Parathyroid adenoma (tissue), 2 donors: ENCODE measurements around the gene PTCD1.
A peak's percentile ranks its signal among the peaks of the same experiment; 100 is the strongest.

ENCODE experiments used
- H2AFZ ChIP-seq: fragments of 300-600 bp; sonication (generic); one replicate; pipeline ENCODE4 v1.7.0; 2017; ENCODE audit warnings: antibody characterized with exemption, mild to moderate bottlenecking
- H3K27ac ChIP-seq: fragments of 300-600 bp; sonication (generic); one replicate; pipeline ENCODE4 v1.7.0; 2017
- H3K27me3 ChIP-seq: fragments of 300-600 bp; sonication (generic); one replicate; pipeline ENCODE4 v1.7.0; 2017; ENCODE audit warnings: low read length; ENCODE audit not compliant: control insufficient read depth, insufficient read depth
- H3K36me3 ChIP-seq: fragments of 300-600 bp; sonication (generic); one replicate; pipeline ENCODE4 v1.7.0; 2017; ENCODE audit warnings: low read length; ENCODE audit not compliant: control insufficient read depth, insufficient read depth
- H3K4me1 ChIP-seq: fragments of 300-600 bp; sonication (generic); one replicate; pipeline ENCODE4 v1.7.0; 2017; ENCODE audit warnings: control low read depth
- H3K4me2 ChIP-seq: fragments of 300-600 bp; sonication (generic); one replicate; pipeline ENCODE4 v1.7.0; 2017; ENCODE audit warnings: low read length
- H3K4me3 ChIP-seq: fragments of 300-600 bp; sonication (generic); one replicate; pipeline ENCODE4 v1.7.0; 2017; ENCODE audit warnings: low read depth, low read length
- H3K79me2 ChIP-seq: fragments of 300-600 bp; sonication (generic); one replicate; pipeline ENCODE4 v1.7.0; 2017; ENCODE audit warnings: control low read depth
- H3K9ac ChIP-seq: fragments of 300-600 bp; sonication (generic); one replicate; pipeline ENCODE4 v1.7.0; 2017; ENCODE audit warnings: mild to moderate bottlenecking
- H3K9me3 ChIP-seq: fragments of 300-600 bp; sonication (generic); one replicate; pipeline ENCODE4 v1.7.0; 2017; ENCODE audit warnings: low read length; ENCODE audit not compliant: control insufficient read depth
- CTCF ChIP-seq: fragments of 300-600 bp; sonication (generic); IDR thresholded peaks from one replicate; pipeline ENCODE4 v1.7.0; 2017; ENCODE audit warnings: antibody characterized with exemption, mild to moderate bottlenecking
- donor health status: primary hyperparathyroidism.

The PTCD1 gene

GRCh38 chr7:99408379-99409191, 30.0 kb downstream of the PTCD1 start, which contains the start of the genes BUD31 and PDAP1:
TSS of gene BUD31 (plus strand) at chr7:99408969. CDS start at chr7:99411093, 2,124 bp downstream.
TSS of gene PDAP1 (minus strand) at chr7:99408597. CDS start at chr7:99408548, 49 bp downstream.
- TF ChIP-seq CTCF = no peak
- H3K4me2 ChIP-seq = peak within 1 kb of the TSS; percentile 76
- peak within 1 kb of the TSS; percentile 79 for H3K9ac ChIP-seq
- peak within 1 kb of the TSS; percentile 99 for H3K4me3 ChIP-seq
- peaks cover 37% of the 10 kb centered on the region for H3K79me2 ChIP-seq
- peak within 1 kb of the TSS; percentile 83 for H2AFZ ChIP-seq
- peaks cover 7% of the 10 kb centered on the region for H3K4me1 ChIP-seq
- H3K27ac ChIP-seq = peak within 1 kb of the TSS; percentile 95
- no peaks in the 10 kb centered on the region for H3K36me3 ChIP-seq
- H3K9me3 ChIP-seq = no peaks in the 10 kb centered on the region
- H3K27me3 ChIP-seq = no peaks in the 10 kb centered on the region

GRCh38 chr7:99407872-99408378, 30.7 kb downstream of the PTCD1 start:
- H3K4me2 ChIP-seq = peak overlapping the region; percentile 76
- H2AFZ ChIP-seq = peak overlapping the region; percentile 83
- H3K9ac ChIP-seq = peak overlapping the region; percentile 79
- no peaks in the 10 kb centered on the region for H3K27me3 ChIP-seq
- peaks cover 37% of the 10 kb centered on the region for H3K79me2 ChIP-seq
- peak overlapping the region; percentile 95 for H3K27ac ChIP-seq
- peak overlapping the region; percentile 99 for H3K4me3 ChIP-seq
- H3K9me3 ChIP-seq = no peaks in the 10 kb centered on the region
- peaks cover 7% of the 10 kb centered on the region for H3K4me1 ChIP-seq
- TF ChIP-seq CTCF = no peak
- no peaks in the 10 kb centered on the region for H3K36me3 ChIP-seq

- Histone ChIP-seq H3K36me3 (no peaks in the 10 kb centered on the region), H3K9ac (no peak overlapping the region), H3K4me3 (no peak overlapping the region), H3K27ac (no peak overlapping the region), H3K4me2 (no peak overlapping the region), H3K4me1 (peaks cover 7% of the 10 kb centered on the region), H3K27me3 (no peaks in the 10 kb centered on the region), H3K79me2 (peaks cover 37% of the 10 kb centered on the region), H3K9me3 (no peaks in the 10 kb centered on the region), H2AFZ (no peak overlapping the region)
- no peak for TF ChIP-seq CTCF
Observed at GRCh38 chr7:99406557-99406956, 32.0 kb downstream of the PTCD1 start.

- H3K27ac ChIP-seq = no peak overlapping the region
- no peak overlapping the region for H3K9ac ChIP-seq
- no peaks in the 10 kb centered on the region for H3K27me3 ChIP-seq
- no peaks in the 10 kb centered on the region for H3K36me3 ChIP-seq
- H3K4me1 ChIP-seq = peaks cover 4% of the 10 kb centered on the region
- TF ChIP-seq CTCF = no peak
- H3K9me3 ChIP-seq = no peaks in the 10 kb centered on the region
- H2AFZ ChIP-seq = no peak overlapping the region
- H3K79me2 ChIP-seq = peaks cover 28% of the 10 kb centered on the region
- no peak overlapping the region for H3K4me3 ChIP-seq
- no peak overlapping the region for H3K4me2 ChIP-seq
Observed at GRCh38 chr7:99404977-99405320, 33.6 kb downstream of the PTCD1 start.
